Stomach (tissue), 9 donors: ENCODE results near the gene TPCN1. TPM values are rescaled to one million over a fixed set of nuclear protein-coding genes. Genes with fewer than 3 reads are reported as not detected.

ENCODE experiments used
- DNase-seq, 2 donors: peaks; one replicate each; pipeline versions ENCODE4 v3.0.0 to v3.0.0-alpha.2; 2013 to 2019
- H3K27ac ChIP-seq, 5 donors: fragments of 200-600 bp in 4 of 5; sonication (generic) in 4 of 5; one replicate each; pipeline ENCODE4 v1.5.1; 2013 to 2019; ENCODE audit warnings: mild to moderate bottlenecking in 1 of 5, moderate library complexity in 1 of 5
- H3K27me3 ChIP-seq, 3 donors: fragments of 200-600 bp; sonication (generic); one replicate each; pipeline ENCODE4 v1.5.1; 2017 to 2019; ENCODE audit warnings: mixed run types in 1 of 3
- H3K36me3 ChIP-seq, 4 donors: fragments of 200-600 bp; sonication (generic); 1 replicate in 3 of 4; 2 replicates in 1 of 4; pipeline ENCODE4 v1.5.1; 2016 to 2019
- H3K4me1 ChIP-seq, 4 donors: fragments of 200-600 bp; sonication (generic); one replicate each; pipeline ENCODE4 v1.5.1; 2016 to 2019
- H3K4me3 ChIP-seq, 4 donors: fragments of 200-600 bp; sonication (generic) in 3 of 4; one replicate each; pipeline ENCODE4 v1.5.1; 2016 to 2019; ENCODE audit warnings: mild to moderate bottlenecking in 1 of 4
- H3K9me3 ChIP-seq, 4 donors: fragments of 200-600 bp; sonication (generic); one replicate each; pipeline ENCODE4 v1.5.1; 2016 to 2019
- EP300 ChIP-seq: sonication (generic); formaldehyde crosslinking; IDR thresholded peaks from one replicate; pipeline ENCODE4 v1.6.1; 2017; ENCODE audit warnings: antibody characterized with exemption
- POLR2A ChIP-seq, 4 donors: fragments of 450-650 bp; IDR thresholded peaks; one replicate each; pipeline ENCODE4 v1.6.1; 2016; ENCODE audit warnings: antibody characterized with exemption in 4 of 4, control low read depth in 2 of 4, mild to moderate bottlenecking in 1 of 4, moderate library complexity in 1 of 4
- POLR2AphosphoS5 ChIP-seq, 3 donors: sonication (generic); formaldehyde crosslinking; IDR thresholded peaks; one replicate each; pipeline ENCODE4 v1.6.1; 2016; ENCODE audit warnings: antibody characterized with exemption in 3 of 3
- WGBS, 5 donors: extraction: QIAGEN DNeasy Blood & Tissue Kit in 3 of 5; methylation state at CpG; one replicate each; pipeline versions ENCODE4 v1.1.5 to v1.1.7; 2013 to 2018; 5-methylcytosine and 5-hydroxymethylcytosine counted together
- intact Hi-C: fragments of 100-400 bp; cut with DNase I; formaldehyde crosslinking; loops from one replicate; pipeline ENCODE4 v1.15.1; 2023; ENCODE audit warnings: low total_unique reads
- polyA plus RNA-seq, 3 donors: library from polyadenylated mRNA; stranded (reverse); fragments of 200-250 nt; gene quantifications; one replicate each; pipeline ENCODE4 v1.2.3, GENCODE V29; 2013
- total RNA-seq, 5 donors: library from RNA; depleted of rRNA; stranded (reverse); fragments of >200 nt; gene quantifications; one replicate each; pipeline versions ENCODE4 v1.1.0 to v1.2.3, GENCODE V29; 2014 to 2016
- TF ChIP-seq, protein P1 (sequence below), 7 experiments: fragments of 450-650 bp in 4 of 7; fragments of 200-600 bp in 3 of 7; sonication (generic) in 3 of 7; IDR thresholded peaks; one replicate each; pipeline ENCODE4 v1.5.1; 2016 to 2019; ENCODE audit warnings: antibody characterized with exemption in 7 of 7, control low read depth in 2 of 7, mild to moderate bottlenecking in 1 of 7
- donor health status: healthy with polysubstance abuse.
- donor health status: Bipolar disorder and iron deficiency.
- donor health status: healthy.

The TPCN1 gene
- total and polyA plus RNA-seq, 8 donors, result 5.8 to 78.2 (median 30.2) TPM

DNA sequence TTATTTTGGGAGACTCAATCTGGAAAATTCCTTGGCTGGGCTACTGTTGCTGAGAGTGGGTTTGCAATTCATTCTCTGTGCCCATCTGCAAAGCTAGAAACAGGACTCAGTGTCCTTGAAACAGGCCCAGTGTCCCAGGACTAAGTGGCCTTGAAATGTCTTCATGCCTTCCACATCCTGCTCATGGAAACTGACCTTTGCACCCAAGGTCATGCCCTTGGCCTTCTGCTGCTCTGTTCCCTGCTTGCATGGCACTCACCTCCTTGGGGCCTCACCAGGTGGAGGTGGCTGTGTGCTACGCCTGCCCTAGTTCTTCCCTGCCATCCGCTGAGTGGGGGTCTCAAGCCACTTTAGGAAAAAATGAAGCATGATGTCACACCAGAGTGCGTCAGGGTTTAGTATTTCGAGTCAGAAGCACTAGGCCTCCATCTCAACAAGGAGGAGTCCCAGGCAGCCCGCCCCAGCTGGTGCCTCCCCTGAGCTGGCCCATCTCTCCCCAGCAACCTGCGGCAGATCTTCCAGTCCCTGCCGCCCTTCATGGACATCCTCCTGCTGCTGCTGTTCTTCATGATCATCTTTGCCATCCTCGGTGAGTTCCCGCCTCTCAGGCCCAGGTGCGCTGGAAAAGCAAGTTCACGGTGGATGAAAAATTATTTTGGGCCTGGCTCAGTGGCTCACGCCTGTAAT is 48.1 kb downstream of the TPCN1 start:
- no peak overlapping the region for H3K4me3 ChIP-seq
- WGBS, 5 donors, result 95 to 98% (median 97%) methylated on average over 12 of the region's 12 CpGs
- intact Hi-C loops, result no loop called here
- no peaks in the 10 kb centered on the region for H3K9me3 ChIP-seq
- no peaks in the 10 kb centered on the region for H3K27me3 ChIP-seq
- peaks cover 6 to 29% (median 15%) of the 10 kb centered on the region in 4 donors for H3K4me1 ChIP-seq
- H3K27ac ChIP-seq, result no peak overlapping the region
- no peak for TF ChIP-seq POLR2AphosphoS5 (IDR thresholded peaks at IDR 0.05)
- TF ChIP-seq EP300, result no peak
- TF ChIP-seq, protein P1, sequence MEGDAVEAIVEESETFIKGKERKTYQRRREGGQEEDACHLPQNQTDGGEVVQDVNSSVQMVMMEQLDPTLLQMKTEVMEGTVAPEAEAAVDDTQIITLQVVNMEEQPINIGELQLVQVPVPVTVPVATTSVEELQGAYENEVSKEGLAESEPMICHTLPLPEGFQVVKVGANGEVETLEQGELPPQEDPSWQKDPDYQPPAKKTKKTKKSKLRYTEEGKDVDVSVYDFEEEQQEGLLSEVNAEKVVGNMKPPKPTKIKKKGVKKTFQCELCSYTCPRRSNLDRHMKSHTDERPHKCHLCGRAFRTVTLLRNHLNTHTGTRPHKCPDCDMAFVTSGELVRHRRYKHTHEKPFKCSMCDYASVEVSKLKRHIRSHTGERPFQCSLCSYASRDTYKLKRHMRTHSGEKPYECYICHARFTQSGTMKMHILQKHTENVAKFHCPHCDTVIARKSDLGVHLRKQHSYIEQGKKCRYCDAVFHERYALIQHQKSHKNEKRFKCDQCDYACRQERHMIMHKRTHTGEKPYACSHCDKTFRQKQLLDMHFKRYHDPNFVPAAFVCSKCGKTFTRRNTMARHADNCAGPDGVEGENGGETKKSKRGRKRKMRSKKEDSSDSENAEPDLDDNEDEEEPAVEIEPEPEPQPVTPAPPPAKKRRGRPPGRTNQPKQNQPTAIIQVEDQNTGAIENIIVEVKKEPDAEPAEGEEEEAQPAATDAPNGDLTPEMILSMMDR (IDR thresholded peaks at IDR 0.05), result no peak
- no peak for TF ChIP-seq POLR2A (IDR thresholded peaks at IDR 0.05)
- DNase-seq, result no peak
- H3K36me3 ChIP-seq, result peaks cover 44 to 94% (median 91%) of the 10 kb centered on the region in 4 donors

- peaks cover 44 to 98% (median 94%) of the 10 kb centered on the region in 4 donors for H3K36me3 ChIP-seq
- no peak for TF ChIP-seq POLR2A (IDR thresholded peaks at IDR 0.05)
- no peak for TF ChIP-seq EP300
- no peak for TF ChIP-seq POLR2AphosphoS5 (IDR thresholded peaks at IDR 0.05)
- TF ChIP-seq, protein P1 (IDR thresholded peaks at IDR 0.05), result no peak
- H3K4me3 ChIP-seq, result no peak overlapping the region
- H3K27me3 ChIP-seq, result no peaks in the 10 kb centered on the region
- WGBS, 5 donors, result 93 to 96% (median 95%) methylated on average over 11 of the region's 11 CpGs
- intact Hi-C loops, result no loop called here
- no peaks in the 10 kb centered on the region for H3K9me3 ChIP-seq
- peak overlapping the region in 2 of 5 donors; percentile 13 to 83 for H3K27ac ChIP-seq
- DNase-seq, result no peak
- H3K4me1 ChIP-seq, result peaks cover 6 to 29% (median 15%) of the 10 kb centered on the region in 4 donors
These were observed 49.4 kb downstream of the TPCN1 start for GRCh38 chr12:113270709-113271009.

DNA sequence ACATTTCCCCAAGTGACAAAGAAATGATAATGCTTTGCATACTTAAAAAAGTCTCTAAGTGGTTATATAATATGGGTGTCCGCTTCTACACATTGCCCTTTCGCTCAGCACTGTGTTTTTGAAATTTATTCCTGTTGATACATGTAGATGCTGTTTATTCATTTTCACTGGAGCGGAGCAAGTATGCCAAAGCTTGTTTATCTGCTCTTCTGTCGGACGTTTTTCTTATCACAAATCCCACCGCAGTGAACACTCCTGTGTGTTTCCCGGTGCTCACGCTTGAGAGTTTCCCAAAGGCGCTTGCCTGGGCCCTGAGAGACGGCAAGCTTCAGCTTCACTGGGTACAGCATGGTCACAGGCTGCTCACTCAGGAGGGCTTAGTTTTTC is 50.2 kb downstream of the TPCN1 start:
- WGBS, 5 donors, result 67 to 85% (median 72%) methylated on average over 10 of the region's 10 CpGs

GRCh38 chr12:113271853-113272561 is 50.7 kb downstream of the TPCN1 start:
- H3K4me1 ChIP-seq, result peaks cover 6 to 29% (median 15%) of the 10 kb centered on the region in 4 donors
- H3K4me3 ChIP-seq, result no peak overlapping the region
- TF ChIP-seq, protein P1 (IDR thresholded peaks at IDR 0.05), result no peak
- no peak for TF ChIP-seq EP300
- no peak for TF ChIP-seq POLR2A (IDR thresholded peaks at IDR 0.05)
- peak in 2 of 3 donors; percentile 27 to 35 for TF ChIP-seq POLR2AphosphoS5 (IDR thresholded peaks at IDR 0.05)
- peaks cover 45 to 98% (median 94%) of the 10 kb centered on the region in 4 donors for H3K36me3 ChIP-seq
- DNase-seq, result peak; percentile 43 to 73
- H3K27ac ChIP-seq, result peak overlapping the region; percentile 54 to 83 (median 79)
- intact Hi-C loops, result no loop called here
- H3K27me3 ChIP-seq, result no peaks in the 10 kb centered on the region
- 44 to 74% (median 54%) methylated on average over 11 to 12 of the region's 12 CpGs for WGBS, 5 donors
- no peaks in the 10 kb centered on the region for H3K9me3 ChIP-seq

More for the DNA sequence above, 50.2 kb downstream of the TPCN1 start:
- Histone ChIP-seq H3K27me3 (no peaks in the 10 kb centered on the region), H3K4me3 (no peak overlapping the region), H3K36me3 (peaks cover 42 to 98% (median 94%) of the 10 kb centered on the region in 4 donors), H3K4me1 (peaks cover 6 to 29% (median 15%) of the 10 kb centered on the region in 4 donors), H3K27ac (peak overlapping the region; percentile 54 to 83 (median 79)), H3K9me3 (no peaks in the 10 kb centered on the region)
- TF ChIP-seq POLR2A (IDR thresholded peaks at IDR 0.05) (no peak), POLR2AphosphoS5 (IDR thresholded peaks at IDR 0.05) (no peak), EP300 (no peak)
- TF ChIP-seq, protein P1 (IDR thresholded peaks at IDR 0.05), result no peak
- no peak for DNase-seq
- intact Hi-C loops, result no loop called here
